Limb (tissue), 2 donors: ENCODE measurements around the gene ARHGAP15.
A peak's percentile ranks its signal among the peaks of the same experiment; 100 is the strongest.

ENCODE experiments used
- DNase-seq, 2 donors: peaks; one replicate each; pipeline ENCODE4 v3.0.0-alpha.2; 2016; ENCODE audit errors: extremely low spot score in 2 of 2

ARHGAP15 gene

GRCh38 chr2:143579456-143579855 lies 450.2 kb downstream of the ARHGAP15 start:
- no peak for DNase-seq

DNA sequence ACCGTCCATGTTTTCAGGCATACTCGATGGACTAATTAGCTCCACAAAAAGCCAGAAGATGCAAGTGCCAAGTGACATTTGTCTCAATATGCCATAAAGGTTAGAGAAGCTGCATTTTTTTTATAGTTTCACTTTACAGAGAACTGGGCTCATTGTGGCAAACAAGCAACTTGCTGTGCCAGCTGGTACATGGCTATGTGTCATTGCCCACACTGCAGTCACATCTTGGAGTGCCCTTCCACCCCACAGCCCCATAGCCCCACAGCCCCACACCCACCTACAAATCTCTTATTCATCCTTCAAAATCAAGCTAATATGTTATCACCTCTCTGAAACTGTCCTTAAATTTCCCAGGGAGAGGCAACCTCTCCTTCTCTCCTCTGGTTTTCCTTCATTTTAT lies 451.9 kb downstream of the ARHGAP15 start:
- no peak for DNase-seq

- DNase-seq: no peak
Measured at GRCh38 chr2:143582046-143582747, 453.0 kb downstream of the ARHGAP15 start.

- DNase-seq: no peak
Measured at GRCh38 chr2:143584936-143585335, 455.7 kb downstream of the ARHGAP15 start.

GRCh38 chr2:143586119-143586518 lies 456.9 kb downstream of the ARHGAP15 start:
- DNase-seq: no peak

DNA sequence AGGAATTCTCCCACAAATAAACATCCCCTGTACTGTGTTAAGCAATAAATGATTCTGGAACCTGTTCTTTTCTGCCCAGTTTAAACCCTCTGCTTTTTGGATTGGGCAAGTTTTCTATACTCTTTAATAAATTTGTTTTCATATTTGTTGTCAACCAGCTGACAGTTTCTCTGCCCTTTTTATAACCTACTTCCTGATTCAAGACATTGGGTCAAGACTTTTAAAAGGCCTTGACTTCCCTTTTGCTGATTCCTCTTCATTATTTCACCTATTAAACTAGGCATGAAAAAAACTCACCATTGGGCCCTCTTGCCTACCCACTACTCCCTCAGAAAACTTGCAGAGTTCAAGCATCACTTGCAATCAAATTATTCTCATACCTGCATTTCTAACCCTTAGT lies 459.5 kb downstream of the ARHGAP15 start:
- no peak for DNase-seq

- DNase-seq: no peak
Measured at GRCh38 chr2:143594161-143594560, 464.9 kb downstream of the ARHGAP15 start.

DNA sequence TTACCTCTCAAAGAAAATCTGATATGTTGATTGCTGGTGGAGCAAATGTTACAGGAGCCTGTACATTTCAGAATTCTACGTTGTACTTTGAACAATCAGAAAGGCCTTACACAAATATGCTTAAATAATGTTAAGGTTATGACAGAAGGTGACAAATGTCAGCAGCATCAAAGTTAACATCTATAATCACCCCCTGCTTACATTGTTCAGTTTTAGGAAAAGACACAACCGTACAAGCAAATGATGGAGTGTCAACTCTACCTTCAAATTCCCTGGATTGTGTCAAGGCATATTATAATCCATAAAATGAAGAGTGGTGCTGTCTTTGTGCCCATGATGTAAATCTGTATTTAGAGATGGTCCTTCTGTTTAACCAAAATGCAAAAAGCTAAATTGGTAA lies 465.5 kb downstream of the ARHGAP15 start:
- no peak for DNase-seq

GRCh38 chr2:143600116-143600515 lies 470.9 kb downstream of the ARHGAP15 start:
- no peak for DNase-seq

GRCh38 chr2:143601828-143602227 lies 472.6 kb downstream of the ARHGAP15 start:
- no peak for DNase-seq

GRCh38 chr2:143603035-143603655 lies 473.9 kb downstream of the ARHGAP15 start:
- no peak for DNase-seq

GRCh38 chr2:143603846-143604565 lies 474.8 kb downstream of the ARHGAP15 start:
- DNase-seq: no peak

- DNase-seq: no peak
Measured at GRCh38 chr2:143604566-143604959, 475.3 kb downstream of the ARHGAP15 start.

DNA sequence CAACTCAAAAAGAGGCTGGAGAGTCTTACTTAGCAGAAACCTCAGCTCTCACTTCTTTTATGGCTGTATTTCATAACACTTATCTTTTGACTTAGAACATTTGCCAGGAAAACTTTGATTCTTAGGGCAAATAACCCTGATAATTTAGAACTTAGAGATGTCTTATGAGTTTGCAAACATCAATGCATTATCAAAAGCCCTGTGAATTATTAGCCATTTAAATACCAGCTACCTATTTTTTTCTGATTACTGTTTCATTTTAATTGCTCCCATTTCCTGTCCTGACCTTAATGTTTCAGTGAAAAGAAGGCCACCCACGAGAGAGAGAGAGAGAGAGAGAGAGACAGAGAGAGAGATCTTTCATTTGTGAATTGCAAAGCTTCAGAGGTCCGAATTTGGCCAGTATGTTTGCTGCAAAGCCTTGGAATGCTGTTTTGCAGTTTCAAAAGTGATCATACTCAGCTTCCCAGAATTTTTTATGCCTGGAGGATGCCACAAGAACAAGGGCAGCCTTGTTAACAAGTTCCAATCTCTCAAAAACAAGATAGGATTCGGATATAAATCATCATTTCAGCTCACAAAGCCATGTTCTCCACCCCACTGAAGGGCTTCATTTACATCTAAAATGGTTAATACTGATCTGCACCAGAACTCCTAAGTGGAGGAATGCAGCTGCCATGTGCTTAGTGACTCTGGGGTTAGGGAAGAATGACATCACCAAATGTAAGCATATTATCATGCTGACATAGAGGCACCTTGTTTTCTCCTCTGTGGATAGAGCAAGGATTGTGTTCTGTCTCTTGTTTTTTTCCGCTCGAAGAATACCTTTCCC lies 478.2 kb downstream of the ARHGAP15 start:
- DNase-seq: peak in 1 of 2 donors; percentile 58

- no peak for DNase-seq
Measured at GRCh38 chr2:143608063-143608423, 478.8 kb downstream of the ARHGAP15 start.

GRCh38 chr2:143608758-143609157 lies 479.5 kb downstream of the ARHGAP15 start:
- no peak for DNase-seq

DNA sequence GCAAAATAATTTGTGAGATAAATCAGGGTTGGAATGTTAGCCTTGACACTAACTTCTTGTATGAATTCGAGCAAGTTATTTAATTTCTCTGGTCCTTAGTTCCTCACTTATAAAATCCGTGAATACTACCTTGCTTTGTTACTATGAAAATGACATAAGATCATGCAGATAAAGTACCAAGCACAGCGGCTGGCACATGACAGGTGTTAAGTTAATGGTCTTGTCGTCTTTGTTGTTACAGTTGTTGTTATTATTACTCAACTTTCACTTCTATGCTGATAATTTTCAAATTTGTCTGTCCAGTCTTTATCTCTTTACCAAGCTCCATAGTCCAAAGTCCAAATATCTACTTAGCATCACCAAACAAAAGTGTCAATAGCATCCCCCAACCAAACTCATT lies 482.1 kb downstream of the ARHGAP15 start:
- no peak for DNase-seq

- DNase-seq: peak in 1 of 2 donors; percentile 67
Measured at GRCh38 chr2:143615562-143615961, 486.3 kb downstream of the ARHGAP15 start.

- no peak for DNase-seq
Measured at GRCh38 chr2:143616452-143616851, 487.2 kb downstream of the ARHGAP15 start.

GRCh38 chr2:143617803-143618415 lies 488.7 kb downstream of the ARHGAP15 start:
- DNase-seq: no peak

GRCh38 chr2:143622106-143622505 lies 492.9 kb downstream of the ARHGAP15 start:
- no peak for DNase-seq
